Astrocyte of the cerebellum (primary cell): ENCODE data around the gene DLK2.

Experiments
- DNase-seq: peaks from one replicate; pipeline ENCODE4 v3.0.0-alpha.2; 2011; ENCODE audit warnings: low read depth
- H3K4me3 ChIP-seq: 2 replicates; pipeline ENCODE4 v1.5.1; 2011; ENCODE audit warnings: mild to moderate bottlenecking, low read depth, low read length, moderate library complexity
- CTCF ChIP-seq: IDR thresholded peaks from 2 replicates; pipeline ENCODE4 v1.5.1; 2012; ENCODE audit warnings: low read length, low read depth, moderate library complexity, mild to moderate bottlenecking; ENCODE audit errors: missing control alignments
- in situ Hi-C: cut with HindIII; loops from 2 replicates; pipeline ENCODE4 v1.10.0; 2017; ENCODE audit warnings: low sequenced_read_pairs

Gene DLK2

GRCh38 chr6:43457643-43458042 lies 2.3 kb upstream of the DLK2 start:
- in situ Hi-C loops = no loop called here
- no peak for TF ChIP-seq CTCF

GRCh38 chr6:43454696-43455530 lies 435 bp downstream of the DLK2 start:
- in situ Hi-C loops = no loop called here
- H3K4me3 ChIP-seq = peak overlapping the region; percentile 43
- DNase-seq = peak; percentile 65
- TF ChIP-seq CTCF = no peak

More at GRCh38 chr6:43457643-43458042, 2.3 kb upstream of the DLK2 start:
- DNase-seq = no peak
- no peak overlapping the region for H3K4me3 ChIP-seq

- in situ Hi-C loops = no loop called here
- TF ChIP-seq CTCF = peak; percentile 92
- H3K4me3 ChIP-seq = peak overlapping the region; percentile 43
- no peak for DNase-seq
Measured at GRCh38 chr6:43454290-43454695, 1.1 kb downstream of the DLK2 start.

- no peak for TF ChIP-seq CTCF
- no peak overlapping the region for H3K4me3 ChIP-seq
- no peak for DNase-seq
- in situ Hi-C loops = no loop called here
Measured at GRCh38 chr6:43453831-43454230, 1.5 kb downstream of the DLK2 start.

- no peak for TF ChIP-seq CTCF
- DNase-seq = no peak
- in situ Hi-C loops = no loop called here
- no peak overlapping the region for H3K4me3 ChIP-seq
Measured at GRCh38 chr6:43452896-43453295, 2.5 kb downstream of the DLK2 start.

- H3K4me3 ChIP-seq = no peak overlapping the region
- no peak for DNase-seq
- in situ Hi-C loops = no loop called here
- no peak for TF ChIP-seq CTCF
Measured at GRCh38 chr6:43451939-43452338, 3.4 kb downstream of the DLK2 start.
